ENCODE results near the gene TENT4B.

Gene TENT4B

GRCh38 chr16:50252874-50253513, 99.9 kb downstream of the TENT4B start:
- TF ChIP-seq ZFX (IDR thresholded peaks at IDR 0.05; ENCODE audit: borderline replicate concordance) (no peak), CTCF (IDR thresholded peaks at IDR 0.05) (no peak)
- H3K27ac ChIP-seq, result no peak overlapping the region

- no peak overlapping the region for H3K27ac ChIP-seq
- TF ChIP-seq CTCF (IDR thresholded peaks at IDR 0.05), result no peak
- no peak for TF ChIP-seq ZFX (IDR thresholded peaks at IDR 0.05; ENCODE audit: borderline replicate concordance)
Observed at GRCh38 chr16:50253514-50253910, 100.4 kb downstream of the TENT4B start.

- H3K27ac ChIP-seq, result no peak overlapping the region
- TF ChIP-seq ZFX (IDR thresholded peaks at IDR 0.05; ENCODE audit: borderline replicate concordance) (no peak), CTCF (IDR thresholded peaks at IDR 0.05) (no peak)
Observed at GRCh38 chr16:50254072-50254471, 101.0 kb downstream of the TENT4B start.

GRCh38 chr16:50255538-50255937, 102.4 kb downstream of the TENT4B start:
- H3K27ac ChIP-seq, result no peak overlapping the region
- TF ChIP-seq CTCF (IDR thresholded peaks at IDR 0.05) (no peak), ZFX (IDR thresholded peaks at IDR 0.05; ENCODE audit: borderline replicate concordance) (no peak)

GRCh38 chr16:50256604-50257003, 103.5 kb downstream of the TENT4B start:
- H3K27ac ChIP-seq, result no peak overlapping the region
- TF ChIP-seq ZFX (IDR thresholded peaks at IDR 0.05; ENCODE audit: borderline replicate concordance) (no peak), CTCF (IDR thresholded peaks at IDR 0.05) (no peak)

GRCh38 chr16:50257876-50258275, 104.8 kb downstream of the TENT4B start:
- no peak for TF ChIP-seq CTCF (IDR thresholded peaks at IDR 0.05)
- TF ChIP-seq ZFX (IDR thresholded peaks at IDR 0.05; ENCODE audit: borderline replicate concordance), result no peak
- H3K27ac ChIP-seq, result no peak overlapping the region

- no peak overlapping the region for H3K27ac ChIP-seq
- TF ChIP-seq ZFX (IDR thresholded peaks at IDR 0.05; ENCODE audit: borderline replicate concordance), result no peak
- TF ChIP-seq CTCF (IDR thresholded peaks at IDR 0.05), result no peak
Observed at GRCh38 chr16:50259334-50260205, 106.5 kb downstream of the TENT4B start.
